ENCODE data around the gene SNX32.
"Not testable (repeated sequence)": the region's sequence is repeated elsewhere in the genome, so short reads cannot be mapped to it uniquely, and the experiment has no call there.

The SNX32 gene

GRCh38 chr11:65887723-65888162 is 54.0 kb downstream of the SNX32 start:
- DNase-seq: no peak

DNA sequence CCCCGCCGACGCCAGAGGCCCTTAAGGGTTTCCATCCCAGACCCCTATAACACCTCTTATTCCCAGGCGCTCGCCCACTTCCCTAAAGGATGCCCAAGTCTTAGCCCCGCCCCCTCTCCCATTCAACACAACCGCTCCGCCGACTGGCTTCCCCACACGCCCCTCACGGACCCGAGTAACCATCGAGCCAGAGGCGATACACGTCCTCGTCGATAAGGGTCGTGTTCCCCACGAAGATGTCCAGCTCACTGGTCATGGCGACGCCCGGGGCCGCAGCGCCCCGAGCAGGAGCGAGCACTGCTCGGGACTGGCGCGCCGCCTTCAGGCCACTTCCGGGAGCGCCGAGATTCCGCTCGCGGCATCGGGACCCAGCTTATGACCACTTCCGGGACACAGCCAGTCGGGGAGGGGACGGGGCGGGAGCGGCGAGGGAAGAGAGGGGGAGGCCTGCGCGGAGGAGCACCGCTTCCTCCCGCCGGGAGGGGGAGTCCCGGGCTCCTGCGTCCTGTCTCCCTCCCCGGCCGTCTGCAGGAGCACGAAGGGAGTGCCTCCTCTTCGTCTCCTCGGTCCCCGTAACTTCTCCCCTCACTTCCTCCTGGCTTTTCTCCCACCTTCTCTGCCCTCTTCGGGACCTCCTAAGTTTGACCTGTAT is 54.5 kb downstream of the SNX32 start, which contains the start of gene FIBP:
Gene FIBP, minus strand, starts transcription at position 309 of the 652 bp plus-strand sequence. Its CDS starts 53 bp downstream, at position 256.
- peak; percentile 80 for DNase-seq

- DNase-seq: peak; percentile 53
Observed at GRCh38 chr11:65890324-65891218, 56.8 kb downstream of the SNX32 start, which contains the start of gene CCDC85B. CCDC85B (plus strand) TSS chr11:65890673; CDS start chr11:65890784, 111 bp downstream.

DNA sequence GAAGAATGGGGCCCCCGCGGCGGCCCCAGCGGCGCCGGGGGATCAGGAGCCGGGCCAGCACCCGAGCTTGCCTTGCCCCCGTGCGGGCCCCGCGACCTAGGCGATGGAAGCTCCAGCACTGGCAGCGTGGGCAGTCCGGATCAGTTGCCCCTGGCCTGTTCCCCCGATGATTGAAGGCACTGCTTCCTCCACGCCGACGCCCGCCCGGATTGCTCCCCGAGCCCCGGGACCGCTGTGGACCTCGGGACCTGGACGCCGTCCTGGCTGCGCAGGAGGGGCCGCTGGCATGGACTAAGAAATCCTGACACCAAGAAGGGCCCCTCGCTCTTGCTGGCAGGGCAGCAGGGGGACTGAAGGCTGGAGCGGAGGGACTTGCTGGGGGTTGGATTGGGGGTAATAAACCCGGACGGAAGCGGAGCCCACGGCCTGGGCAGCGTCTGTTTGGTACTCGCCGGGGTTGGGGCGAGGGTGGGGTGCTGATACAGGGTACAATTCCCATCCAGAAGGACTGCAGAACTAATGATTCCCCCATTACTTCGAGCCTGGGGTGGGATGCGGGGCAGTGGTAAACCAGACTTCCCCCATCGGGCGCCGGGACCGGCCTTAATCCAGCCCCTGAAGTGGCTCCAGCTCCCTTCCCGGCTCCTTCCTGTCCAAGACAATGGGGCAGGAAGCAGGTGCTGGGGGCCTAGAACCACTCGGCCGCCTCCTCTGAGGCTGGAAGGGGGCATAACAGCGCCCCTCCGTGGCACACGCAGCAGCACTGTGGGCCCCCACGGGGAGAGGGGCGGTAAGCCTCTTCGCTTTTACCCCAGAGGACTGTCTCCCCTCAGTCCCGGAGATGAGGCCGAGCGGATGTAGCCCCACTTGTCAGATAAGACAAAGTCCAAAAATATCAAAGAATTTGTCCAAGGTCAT is 57.7 kb downstream of the SNX32 start:
- no peak for DNase-seq

- not testable (repeated sequence) for DNase-seq
Observed at GRCh38 chr11:65892137-65892540, 58.4 kb downstream of the SNX32 start.

DNA sequence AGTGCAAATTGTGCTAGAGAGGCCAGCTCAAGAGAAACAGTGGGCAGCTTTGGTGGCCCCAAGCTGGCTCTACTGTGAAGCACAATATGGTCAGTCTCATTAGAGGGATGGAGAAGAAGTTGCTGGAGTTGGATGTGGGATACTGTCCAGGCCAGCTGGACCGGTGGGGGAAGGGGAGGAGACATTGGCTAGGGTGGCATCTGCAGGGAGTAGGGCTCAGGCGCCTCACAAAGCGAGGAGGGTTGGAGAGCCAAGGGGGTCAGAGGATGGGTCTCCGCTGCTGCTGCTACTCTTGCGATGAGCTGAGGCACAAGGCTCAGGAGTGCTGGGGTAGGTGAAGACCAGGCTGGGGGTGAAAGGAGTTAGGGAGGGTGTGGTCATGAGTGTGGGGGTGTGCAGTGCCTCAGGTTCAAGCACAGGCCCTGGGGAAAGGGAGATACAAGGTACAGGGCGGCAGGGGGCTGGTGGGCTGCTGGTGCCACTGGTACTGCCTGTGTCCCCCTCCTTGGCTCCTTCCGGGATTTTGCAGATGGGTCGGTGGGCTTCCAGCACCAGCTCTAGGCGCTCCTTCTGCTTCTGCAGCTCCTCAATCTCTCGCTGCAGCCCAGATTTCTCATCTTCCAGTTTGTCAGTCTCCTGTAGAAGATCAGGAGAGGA is 59.0 kb downstream of the SNX32 start:
- no peak for DNase-seq

DNA sequence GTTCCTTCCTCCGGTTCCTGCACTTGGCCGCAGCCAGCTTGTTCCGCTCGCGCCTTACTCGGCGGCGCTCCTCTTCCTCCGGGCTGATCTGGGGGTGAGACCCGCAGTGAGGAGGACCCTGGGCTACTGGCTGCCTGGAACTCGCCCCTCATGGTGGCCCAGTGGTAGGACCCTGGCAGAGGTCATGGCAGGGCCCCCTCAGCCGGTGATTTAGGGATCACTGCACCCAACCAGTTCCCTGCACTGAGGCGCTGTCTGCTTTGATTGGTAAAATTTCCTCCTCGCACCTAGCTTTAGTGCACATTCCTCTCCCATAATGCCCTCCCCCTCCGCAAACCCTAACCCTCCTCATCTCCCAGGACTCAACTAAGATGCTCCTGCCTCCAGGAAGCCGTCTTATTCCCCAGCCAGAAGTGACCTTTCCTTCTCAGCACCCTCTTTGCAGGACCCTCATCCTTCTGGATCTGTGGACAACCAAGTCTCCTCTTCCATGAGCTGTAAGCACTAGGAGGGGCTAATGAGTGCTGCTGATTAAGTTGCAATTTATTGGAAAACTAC is 60.4 kb downstream of the SNX32 start:
- no peak for DNase-seq

DNA sequence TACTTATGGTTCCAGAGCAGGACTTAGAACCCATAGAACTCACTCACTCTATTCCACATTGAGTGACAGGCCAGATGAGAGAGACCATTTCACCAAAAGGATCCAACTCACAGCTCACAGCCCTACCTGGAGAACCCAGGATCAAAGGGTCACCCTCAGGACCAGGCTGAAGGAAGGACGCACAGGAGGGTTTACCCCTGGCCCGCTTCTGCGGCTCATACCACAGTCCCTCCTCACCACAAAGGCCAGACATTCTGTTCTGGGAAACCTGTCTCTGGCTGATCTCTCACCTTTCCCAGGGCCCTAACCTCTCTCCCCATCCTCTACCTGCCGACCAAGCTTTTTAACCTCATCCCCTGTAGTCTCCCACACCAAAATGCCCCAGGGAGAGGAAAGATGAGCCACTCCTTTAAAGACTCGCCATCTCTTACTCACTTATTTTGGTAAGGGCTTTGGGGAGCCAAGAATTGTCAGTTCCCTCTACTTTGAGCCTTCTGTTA is 61.8 kb downstream of the SNX32 start:
- DNase-seq: no peak

- DNase-seq: no peak
Observed at GRCh38 chr11:65896034-65896999, 62.6 kb downstream of the SNX32 start.

DNA sequence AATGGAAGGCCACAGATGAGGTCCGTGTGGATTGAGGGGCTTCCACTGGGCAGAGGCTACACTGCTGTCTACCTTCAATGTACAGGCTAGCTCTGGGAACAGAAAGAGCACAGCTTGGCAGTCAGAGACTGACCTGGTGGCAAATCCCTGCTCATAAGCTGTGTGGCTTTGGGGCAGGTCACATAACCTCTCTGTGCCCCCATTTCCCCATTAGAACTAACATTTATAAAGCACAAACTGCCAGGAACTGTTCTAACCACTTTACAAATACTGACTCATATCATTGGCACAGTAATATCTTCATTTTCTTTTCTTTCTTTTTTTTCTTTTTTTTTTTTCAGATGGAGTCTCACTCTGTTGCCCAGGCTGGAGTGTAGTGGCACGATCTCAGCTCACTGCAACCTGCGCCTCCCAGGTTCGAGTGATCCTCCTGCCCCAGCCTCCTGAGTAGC is 63.3 kb downstream of the SNX32 start:
- DNase-seq: no peak

DNA sequence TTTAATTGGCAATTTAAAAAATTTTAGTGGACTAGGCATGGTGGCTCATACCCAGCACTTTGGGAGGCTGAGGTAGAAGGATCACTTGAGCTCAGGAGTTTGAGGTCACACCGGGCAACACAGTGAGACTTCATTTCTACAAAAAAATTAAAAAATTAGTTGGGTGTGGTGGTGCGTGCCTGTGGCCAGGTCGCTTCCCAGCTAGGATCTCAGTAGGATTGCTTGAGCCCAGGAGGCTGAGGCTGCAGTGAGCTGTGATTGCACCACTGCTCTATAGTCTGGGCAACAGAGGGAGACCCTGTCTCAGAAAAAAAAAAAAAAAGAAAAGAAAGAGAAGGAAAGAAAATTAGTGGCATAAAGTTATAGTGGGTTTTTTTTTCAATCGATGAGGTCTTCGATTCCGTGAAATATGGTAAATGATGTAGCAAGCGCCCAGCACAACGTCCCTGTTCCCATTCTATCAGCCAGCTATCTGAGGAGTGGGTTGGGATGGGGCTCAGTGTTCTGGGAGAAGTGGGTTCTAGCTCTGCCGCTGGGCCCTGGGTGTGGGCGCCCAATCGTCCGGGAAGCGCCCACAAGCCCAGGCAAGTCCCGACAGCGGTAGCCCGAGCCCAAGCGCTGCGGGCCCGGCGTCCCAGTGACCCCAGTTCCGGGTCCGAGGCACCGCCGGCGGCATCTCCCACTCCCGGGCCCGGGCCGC is 65.0 kb downstream of the SNX32 start:
- no peak for DNase-seq

GRCh38 chr11:65899356-65900124 is 65.8 kb downstream of the SNX32 start:
- no peak for DNase-seq

GRCh38 chr11:65900125-65900898 is 66.5 kb downstream of the SNX32 start, which contains the start of gene FOSL1:
FOSL1 (minus strand) TSS chr11:65900388; CDS start chr11:65900339, 49 bp downstream.
- DNase-seq: no peak

GRCh38 chr11:65900899-65901180 is 67.1 kb downstream of the SNX32 start:
- DNase-seq: no peak

GRCh38 chr11:65903068-65903481 is 69.3 kb downstream of the SNX32 start:
- DNase-seq: no peak

Measured in DMS 273 treated with DMSO at 0.1 percent for 48 hours (cell line).